ENCODE data around the gene COL15A1.

- TF ChIP-seq CTCF (IDR thresholded peaks at IDR 0.05; ENCODE audit: low read depth, low read length) (no peak), EZH2phosphoT487 (IDR thresholded peaks at IDR 0.05; ENCODE audit: low read depth) (no peak)
These were observed 10.5 kb downstream of the COL15A1 start for GRCh38 chr9:98954244-98954610.
